Hepatic stellate cell (primary cell): ENCODE results near the gene NTMT1.
"Not testable (repeated sequence)": the region's sequence is repeated elsewhere in the genome, so short reads cannot be mapped to it uniquely, and the experiment has no call there.

Experiments used
- DNase-seq: peaks from one replicate; pipeline ENCODE4 v3.0.0; 2011; ENCODE audit warnings: low spot score

The NTMT1 gene

DNA sequence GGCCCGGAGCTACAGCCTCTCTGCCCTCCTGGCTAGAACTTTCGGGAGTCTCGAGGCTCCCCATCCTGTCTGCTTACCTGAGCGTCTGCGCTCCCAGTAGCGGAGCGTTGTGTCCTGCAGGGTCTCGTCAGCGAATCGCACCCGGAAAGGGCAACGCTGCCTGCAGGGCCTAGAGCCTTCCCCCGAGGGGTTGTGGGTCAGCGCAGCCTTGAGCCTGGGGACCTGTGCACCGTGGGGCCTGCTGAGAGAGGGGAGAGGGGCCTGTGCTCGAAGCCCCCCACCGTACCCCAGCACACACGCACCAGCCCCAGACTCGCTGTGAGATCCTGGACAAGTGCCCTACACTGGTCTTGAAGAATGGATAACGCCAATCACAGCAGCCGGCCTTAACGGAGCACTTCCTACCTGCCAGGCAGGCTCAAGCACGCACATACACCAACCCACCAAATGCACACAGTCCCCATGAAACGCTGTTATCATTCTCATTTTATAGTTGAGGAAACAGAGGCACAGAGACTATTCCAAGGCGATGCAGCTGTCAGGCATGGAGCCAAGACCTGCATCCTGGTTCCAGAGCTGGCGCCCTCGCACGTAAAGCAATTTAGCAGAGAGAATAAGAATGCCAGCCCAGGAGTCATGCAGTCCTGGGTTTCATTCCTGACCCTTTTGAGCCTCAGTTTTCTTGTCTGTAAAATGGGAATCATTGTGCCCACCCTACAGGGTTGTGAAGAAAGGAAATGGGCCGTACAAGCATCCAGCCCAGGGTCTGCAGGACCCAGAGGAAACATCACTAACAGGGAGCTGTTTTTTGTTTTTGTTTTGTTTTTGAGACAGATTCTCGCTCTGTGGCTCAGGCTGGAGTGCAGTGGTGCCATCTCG, 10.3 kb upstream of the NTMT1 start:
- no peak for DNase-seq

DNA sequence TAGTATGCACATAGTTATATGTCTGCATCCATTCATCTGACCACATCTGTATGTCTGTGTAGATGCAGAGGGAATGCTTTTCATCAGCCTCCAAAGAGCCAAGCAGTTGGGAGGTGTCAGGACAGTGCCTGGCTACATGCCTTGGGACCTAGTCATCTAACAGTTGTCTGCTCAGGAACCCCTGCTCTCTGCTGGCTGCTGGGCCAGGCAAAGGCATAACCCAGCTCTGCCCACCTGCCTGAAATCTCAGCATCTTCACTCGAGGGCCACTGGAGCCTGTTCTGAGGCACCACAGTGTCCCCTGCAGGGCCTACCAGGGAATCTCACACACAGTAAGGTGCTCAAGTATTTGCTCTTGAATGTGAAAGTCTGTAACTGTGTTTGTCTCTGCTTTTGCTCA, 8.8 kb upstream of the NTMT1 start:
- DNase-seq: peak; percentile 87

DNA sequence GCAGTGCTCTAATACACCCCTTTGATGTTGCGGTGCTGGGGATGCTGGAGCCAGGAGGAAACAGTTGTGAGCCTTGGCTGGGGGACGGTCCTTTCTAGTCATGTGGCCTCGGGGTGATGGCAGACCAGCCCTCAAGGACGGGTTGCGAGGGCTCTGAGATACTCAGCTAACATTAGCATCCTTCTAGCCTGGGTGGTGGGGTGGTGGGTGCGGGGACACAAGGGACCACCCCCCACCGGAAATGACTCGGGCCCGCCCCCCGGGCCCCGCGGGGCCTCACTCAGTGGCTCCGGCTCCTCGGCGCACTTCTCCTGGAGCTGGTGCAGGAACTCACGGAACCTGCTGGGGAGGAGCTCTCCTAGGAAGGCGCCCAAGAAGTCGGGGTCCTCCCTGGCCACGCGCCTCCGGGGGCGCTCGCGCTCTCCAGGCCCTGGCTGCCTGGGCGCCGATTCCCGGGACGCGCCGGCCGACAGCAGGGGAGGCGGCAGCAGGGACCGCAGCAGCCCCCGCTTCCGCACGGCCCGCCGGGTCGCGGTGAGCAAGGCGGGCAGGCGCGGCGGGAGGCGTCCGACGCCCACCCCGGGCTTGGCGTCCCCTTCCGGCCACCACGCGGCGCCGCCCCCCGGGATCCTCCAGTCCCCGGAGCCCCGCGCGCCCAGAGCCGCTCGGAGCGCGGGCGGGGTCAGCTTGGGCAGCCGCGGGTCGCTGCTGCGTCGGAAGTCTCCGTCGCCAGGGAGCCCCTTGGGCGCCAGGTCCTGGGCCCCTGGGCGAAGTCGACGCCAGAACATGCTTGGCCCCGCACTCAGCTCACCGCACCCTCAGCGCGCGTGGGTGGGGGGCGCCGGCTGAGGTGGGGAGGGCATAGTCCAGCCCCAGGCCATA, 5.9 kb upstream of the NTMT1 start:
- no peak for DNase-seq

DNA sequence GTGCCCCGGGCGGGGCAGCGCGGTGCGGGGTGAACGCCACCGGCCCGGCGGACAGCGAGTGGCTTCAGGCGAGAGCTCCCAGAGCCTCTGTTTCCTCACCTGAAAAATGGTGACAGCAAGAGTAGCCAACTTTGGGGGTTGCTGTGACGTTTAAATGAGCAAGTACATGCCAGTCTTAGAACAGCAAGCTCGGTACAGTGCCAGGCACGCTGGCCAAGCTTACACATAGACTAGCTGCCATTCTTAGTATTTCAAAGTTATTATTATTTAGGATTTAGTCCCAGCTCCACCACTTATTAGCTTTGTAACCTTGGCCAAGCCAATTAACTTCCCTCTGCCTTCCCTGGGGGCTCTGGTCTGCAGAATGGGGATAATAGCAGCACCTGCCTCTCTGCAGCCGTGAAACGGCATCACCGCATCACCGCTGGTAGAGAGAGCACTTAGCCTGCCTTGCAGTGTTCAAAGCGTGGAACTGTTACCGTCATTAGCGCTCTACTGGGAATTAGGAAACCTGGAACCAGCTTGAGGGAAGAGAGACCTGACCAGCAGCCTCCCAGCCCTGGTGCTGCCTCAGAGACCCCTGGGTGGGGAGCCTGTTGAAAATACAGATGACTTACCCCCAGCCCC, 5.2 kb upstream of the NTMT1 start, which contains the start of gene C9orf50:
TSS of gene C9orf50 (minus strand) at position 433 of the 627 bp plus-strand sequence. CDS start 527 bp downstream, outside the sequence.
- DNase-seq: no peak

DNA sequence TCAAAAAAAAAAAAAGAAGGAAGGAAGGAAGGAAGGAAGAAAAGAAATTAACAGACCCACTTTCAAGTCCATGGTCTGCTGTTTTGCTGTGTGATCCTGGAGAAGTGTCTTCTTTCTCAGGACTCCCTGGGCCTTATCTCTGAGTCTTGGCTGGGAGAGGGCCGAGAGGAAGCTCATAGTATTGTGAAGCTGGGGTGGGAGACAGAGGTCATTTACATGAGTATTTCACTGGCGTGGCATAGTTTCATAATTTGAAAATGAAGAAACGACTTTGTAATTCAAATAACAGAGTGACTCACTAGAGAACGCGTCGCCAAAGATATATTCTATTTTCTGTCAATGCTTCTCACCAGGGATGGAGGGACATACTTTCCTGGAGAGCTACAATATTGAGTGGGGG, 2.6 kb upstream of the NTMT1 start:
- DNase-seq: no peak

DNA sequence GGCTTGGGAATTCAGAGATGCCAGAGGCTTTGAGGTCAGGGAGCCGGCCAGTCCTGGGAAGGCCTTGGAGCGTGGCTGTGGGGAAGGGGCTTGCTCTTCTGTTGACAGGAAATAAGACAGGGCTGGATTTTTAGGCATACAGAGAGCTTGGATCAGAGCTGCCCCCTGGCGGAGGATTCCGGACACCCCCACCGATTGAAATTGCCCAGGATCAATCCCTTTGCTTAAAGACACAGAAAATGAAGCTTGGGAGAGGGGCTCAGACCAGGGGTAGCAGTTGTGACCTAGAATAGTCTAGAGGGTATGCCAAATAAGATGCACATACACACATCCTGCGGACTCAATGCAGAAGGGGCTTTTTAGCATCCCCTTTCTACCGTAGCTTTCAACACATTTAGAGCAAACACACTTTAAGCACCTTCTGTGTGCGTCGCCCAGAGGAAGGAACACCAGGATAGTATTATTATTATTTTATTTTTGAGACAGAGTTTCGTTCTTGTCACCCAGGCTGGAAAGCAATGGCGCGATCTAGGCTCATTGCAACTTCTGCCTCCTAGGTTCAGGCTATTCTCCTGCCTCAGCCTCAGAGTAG, 1.7 kb upstream of the NTMT1 start:
- DNase-seq: peak; percentile 73

DNA sequence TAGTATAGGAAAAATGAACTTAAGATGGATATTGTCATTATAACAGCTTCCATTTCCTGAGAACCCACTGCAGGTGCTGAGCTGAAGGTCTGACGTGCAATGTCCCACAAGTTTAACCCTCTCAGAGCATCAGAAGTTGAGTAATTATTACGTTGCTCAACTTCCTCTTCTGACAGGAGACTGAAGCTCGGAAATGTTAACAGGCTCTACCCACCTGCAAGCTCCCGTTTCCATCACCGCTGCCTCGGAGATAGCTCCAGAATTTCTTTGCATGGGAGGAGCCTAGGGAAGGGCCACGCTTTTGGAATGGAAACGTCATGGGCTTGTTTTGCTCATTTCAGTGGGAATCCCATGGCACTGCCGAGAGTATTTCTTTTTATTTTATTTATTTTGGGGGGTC, 1.0 kb upstream of the NTMT1 start:
- no peak for DNase-seq

DNA sequence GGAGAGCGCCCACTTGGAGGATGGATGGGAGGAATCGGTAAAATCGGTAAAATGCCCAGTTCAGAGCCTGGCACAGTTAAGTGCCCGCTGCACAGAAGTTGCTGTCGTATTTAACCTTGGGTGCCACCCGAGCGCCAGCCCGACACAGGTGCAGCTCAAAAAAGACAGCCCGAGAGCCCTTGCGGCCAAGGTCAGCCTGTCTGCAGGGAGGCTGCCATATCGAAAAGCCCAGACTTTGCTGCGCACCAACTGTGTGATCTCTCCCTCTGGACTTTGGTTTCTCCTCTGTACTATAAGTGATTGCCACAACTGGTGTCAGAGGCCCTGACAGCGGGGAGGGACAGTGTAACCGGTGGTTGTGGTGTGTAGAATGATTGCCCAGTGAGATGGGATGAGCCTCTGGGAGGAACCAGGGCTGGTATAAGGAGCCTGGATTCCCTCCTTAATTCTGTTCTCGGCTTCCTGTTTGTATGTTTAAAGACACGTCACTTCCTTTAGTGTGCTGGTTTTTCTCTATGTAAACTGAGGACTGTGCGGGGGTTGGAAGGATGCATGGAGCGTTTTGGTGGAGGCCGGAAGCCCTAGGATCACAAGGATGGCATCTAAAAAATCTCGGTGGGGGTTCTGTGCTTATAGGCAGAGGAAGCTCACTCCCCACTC, 792 bp downstream of the NTMT1 start:
- DNase-seq: peak; percentile 85

DNA sequence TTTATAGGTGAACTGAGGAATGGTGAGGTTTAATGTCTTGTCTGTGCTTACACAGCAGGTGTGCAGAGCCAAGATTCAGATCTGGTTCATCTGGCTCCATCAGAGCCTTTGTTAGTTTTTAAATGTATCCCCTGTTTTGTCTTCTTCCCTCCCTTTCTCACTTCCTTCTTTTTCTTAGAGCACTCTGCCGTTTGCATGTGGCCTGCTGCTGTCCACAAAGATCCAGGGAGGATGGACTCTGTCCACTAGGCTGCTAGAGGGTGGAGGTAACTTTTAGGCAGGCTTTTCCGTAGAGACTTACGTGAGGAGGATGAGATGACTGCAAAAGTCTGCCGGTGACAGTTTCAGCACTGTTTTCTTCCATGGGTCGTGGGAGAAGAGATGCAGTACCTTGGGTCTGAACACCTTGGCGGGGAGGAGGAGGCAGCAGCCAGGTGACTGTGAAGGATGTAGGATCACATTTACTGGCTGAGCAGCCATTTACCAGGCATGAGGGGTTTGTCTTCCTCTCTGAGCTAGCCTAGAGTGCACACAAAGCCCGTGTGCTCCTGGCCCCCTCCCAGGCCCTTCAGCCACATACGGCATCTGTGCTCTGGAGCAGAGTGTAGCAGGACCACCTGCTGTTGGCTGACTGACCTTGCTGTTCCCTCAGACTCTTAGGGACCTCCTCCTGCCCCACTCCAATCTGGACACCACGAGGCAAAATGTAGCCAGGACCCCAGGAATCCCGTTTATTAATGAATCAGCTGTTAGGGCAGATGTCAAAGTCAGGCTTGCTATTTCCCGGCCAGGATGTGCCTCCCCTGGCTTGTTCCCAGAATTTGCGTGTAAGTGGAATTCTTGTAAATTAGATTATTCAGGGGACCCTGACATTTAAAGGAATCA, 1.8 kb downstream of the NTMT1 start:
- DNase-seq: no peak

DNA sequence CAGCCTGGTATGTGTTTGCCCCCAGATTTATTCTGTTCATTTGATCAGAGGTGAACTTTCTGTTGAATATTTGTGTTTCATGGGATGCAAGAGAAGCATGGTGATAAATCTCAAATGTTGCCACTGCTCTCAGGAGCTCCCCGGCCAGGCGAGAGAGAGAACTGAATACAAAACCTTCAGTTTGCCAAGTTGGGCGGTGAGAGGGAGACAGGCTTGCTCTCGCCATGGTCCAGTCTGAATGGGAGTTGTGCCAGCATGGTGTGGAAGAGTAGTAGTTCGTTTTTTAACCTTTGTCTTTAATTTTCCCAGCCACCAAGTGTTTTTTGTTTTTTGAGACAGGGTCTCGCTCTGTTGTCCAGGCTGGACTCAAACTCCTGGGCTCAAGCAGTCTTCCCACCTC, 2.7 kb downstream of the NTMT1 start:
- no peak for DNase-seq

DNA sequence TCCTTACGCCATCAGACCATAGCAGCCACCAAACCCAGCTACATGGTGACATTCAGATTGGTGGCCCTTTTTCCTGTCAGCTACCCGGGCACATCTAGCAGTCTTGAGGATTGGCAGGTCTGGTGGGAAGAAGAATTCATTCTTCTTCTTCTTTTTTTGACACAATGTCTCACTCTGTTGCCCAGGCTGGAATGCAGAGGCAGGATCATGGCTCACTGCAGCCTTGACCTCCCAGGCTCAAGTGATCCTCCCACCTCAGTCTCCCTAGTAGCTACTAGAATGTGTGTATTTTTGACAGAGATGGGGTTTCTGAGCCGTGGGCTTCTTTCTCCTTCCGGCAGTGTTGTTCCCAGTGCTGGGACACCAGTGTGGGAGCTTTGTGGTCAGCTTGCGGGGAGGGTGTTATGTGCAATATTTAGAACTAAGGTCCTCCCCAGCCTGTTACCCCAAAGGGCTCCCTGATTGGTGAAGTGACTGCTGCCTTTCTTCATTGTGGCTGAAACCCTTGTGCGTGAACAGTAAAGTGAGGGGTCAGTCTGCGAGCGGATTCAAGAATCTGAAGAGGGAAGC, 3.4 kb downstream of the NTMT1 start:
- DNase-seq: no peak

DNA sequence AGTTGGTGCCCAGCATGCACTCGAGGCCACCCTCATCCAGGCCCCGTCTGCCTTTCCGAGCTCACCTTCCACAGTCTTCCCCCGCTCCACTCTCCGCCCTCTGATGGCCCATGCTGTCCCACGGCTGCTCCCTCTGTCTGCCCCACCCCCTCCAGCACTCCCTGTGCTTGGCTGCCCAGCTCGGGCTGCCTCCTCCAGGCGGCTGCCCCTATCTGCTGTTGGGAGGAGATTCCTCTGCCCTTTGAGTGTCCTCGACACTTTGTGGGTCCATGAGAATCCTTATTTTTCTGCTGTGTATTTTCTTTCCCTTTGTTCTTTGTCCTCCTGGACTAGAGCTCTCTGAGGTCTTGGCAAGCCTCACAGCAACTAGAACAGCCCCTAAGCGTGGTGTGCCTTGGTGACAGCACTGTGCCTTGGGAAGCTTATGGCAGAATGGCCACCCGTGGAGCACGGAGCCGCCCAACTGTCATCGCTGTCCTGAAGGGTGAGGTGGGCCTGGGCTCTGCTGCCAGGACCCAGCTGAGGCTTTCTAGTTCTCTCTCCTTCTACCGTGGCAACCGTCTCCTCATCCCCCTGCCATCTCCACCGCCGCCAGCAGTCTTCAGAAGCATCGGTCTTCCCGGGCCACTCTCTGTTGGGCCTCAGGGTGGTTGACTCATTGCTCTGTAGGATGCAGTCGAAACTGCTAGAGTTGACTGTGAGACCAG, 5.2 kb downstream of the NTMT1 start:
- no peak for DNase-seq

DNA sequence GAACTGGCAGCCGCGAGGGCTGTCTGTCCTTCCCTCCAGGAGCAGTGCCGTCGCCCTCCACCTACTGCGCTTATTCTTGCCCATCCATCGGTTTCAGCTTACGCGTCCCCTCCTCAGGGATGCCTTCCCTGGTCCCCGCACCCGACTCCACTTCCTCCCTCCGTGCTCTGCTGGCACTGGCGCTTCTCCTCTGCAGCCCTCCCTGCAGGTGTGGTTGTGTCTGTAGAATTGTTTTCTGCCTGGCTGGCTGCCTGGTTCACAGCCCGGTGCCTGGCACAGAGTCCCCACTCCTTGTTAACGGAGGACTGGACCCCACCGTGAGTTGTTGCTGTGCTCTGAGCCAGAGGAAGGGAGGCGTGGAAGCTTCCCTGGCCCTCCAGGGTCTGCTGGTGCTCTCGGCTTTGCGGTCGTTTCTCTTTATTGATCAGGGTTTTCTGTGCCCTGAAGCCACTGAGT, 5.7 kb downstream of the NTMT1 start:
- no peak for DNase-seq

DNA sequence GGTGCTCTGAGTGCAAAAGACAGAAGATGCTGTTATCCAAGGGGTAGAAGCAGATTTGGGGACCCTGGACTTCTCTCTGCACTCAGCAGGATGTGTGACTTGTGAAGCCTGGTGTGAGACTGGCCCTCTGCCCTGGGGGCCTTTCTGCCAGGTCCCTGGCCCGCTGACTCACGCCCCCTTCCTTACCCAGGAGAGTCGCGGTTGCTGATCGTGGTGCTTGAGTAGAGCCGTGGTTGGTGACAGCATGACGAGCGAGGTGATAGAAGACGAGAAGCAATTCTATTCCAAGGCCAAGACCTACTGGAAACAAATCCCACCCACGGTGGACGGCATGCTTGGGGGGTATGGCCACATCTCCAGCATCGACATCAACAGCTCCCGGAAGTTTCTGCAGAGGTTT, 6.5 kb downstream of the NTMT1 start:
- DNase-seq: no peak

DNA sequence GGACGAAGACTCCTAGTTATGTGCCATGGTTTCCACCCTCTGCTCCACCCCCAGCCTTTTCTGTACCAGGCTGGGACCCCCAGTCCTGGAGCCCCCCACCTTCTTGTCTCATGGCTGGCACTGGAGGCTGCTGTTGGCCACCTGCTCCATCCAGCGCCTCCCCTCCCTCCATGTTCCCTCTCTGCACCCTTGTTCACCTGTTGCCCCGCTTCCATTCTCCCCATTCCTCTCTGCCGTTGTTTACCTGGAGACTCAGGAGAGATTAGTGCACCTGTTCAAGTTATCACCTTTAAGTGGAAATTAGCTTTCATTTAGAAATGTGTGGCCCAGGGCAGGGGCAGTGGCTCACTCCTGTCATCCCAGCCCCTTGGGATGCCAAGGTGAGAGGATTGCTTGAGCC, 7.2 kb downstream of the NTMT1 start:
- no peak for DNase-seq

DNA sequence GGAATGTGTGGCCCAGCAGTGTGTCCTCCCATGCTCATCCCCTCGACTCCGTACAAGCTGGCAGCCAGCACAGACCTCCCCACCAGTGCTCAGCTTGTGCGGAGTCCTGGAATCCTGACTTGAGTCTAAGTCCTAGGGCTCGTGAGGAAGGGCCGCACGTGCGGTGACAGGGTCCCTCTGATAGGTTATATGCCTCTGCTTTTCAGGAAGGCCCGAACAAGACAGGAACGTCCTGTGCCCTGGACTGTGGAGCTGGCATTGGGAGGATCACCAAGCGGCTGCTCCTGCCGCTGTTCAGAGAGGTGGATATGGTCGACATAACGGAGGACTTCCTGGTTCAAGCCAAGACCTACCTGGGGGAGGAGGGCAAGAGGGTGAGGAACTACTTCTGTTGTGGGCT, 7.9 kb downstream of the NTMT1 start:
- no peak for DNase-seq

DNA sequence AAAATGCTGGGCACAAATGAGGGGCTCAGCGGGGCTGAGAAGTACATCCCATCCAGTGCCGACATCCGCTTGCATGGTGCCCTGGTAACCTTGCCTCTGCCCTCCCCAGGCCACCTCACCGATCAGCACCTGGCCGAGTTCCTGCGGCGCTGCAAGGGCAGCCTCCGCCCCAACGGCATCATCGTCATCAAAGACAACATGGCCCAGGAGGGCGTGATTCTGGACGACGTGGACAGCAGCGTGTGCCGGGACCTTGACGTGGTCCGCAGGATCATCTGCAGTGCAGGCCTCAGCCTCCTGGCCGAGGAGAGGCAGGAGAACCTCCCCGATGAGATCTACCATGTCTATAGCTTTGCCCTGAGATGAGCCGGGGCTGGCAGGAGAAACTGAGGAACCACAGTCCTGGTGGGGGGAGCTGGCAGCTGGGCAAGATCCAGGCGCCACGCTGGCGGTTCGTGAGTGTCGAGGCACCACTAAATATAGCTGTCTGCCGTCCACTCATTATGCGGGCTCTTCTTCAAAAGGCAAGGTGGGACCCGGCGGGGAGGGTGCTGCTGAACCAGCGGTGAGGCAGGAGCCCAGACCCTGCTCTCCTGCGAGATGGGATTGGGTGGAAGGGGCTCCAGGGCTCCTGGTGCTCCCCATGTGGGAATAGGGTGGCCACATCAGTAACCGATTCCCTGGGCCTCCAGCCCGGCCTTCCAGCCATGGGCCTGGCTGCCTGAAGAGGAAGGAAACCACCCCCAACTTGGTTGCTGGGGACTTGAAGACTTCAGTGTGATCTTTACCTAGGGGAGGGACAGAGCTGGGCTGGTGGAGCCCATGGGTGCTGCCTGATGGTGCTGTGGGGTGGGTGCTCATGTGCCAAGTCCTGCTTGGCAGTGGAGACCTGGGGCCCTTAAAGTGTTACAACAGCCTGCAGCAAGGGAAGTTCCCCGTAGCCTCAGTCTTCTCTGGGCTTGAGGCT, 9.4 kb downstream of the NTMT1 start:
- no peak for DNase-seq

DNA sequence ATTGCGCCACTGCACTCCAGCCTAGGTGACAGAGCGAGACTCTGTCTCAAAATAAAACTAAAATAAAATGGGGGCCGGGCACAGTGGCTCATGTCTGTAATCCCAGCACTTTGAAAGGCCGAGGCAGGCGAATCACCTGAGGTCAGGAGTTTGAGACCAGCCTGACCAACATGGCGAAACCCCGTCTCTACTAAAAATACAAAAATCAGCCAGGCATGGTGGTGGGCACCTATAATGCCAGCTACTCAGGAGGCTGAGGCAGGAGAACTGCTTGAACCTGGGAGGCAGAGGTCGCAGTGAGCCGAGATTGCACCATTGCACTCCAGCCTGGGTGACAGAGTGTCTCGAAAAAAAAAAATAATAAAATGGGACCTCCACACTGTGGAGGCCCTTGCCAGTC, 10.4 kb downstream of the NTMT1 start:
- not testable (repeated sequence) for DNase-seq
